ENCODE data around the gene TSG101.

TSG101 gene
- total RNA-seq, result 13.0 to 25.0 (median 19.2) reads per million in 4 donors

GRCh38 chr11:18526521-18527296, at the start of gene TSG101:
Gene TSG101 (minus strand): TSS chr11:18526942. CDS start chr11:18526816, 126 bp downstream.
- DNase-seq, result peak; percentile 82 to 92 (median 90)

GRCh38 chr11:18575361-18575760, 48.6 kb upstream of the TSG101 start:
- DNase-seq, result peak in 1 of 5 donors; percentile 46

GRCh38 chr11:18567081-18567480, 40.3 kb upstream of the TSG101 start:
- DNase-seq, result no peak

- DNase-seq, result no peak
Measured at GRCh38 chr11:18566406-18566805, 39.7 kb upstream of the TSG101 start.

- no peak for DNase-seq
Measured at GRCh38 chr11:18564149-18564548, 37.4 kb upstream of the TSG101 start.

- no peak for DNase-seq
Measured at GRCh38 chr11:18563090-18563730, 36.5 kb upstream of the TSG101 start.

- no peak for DNase-seq
Measured at GRCh38 chr11:18548001-18548400, 21.3 kb upstream of the TSG101 start.

GRCh38 chr11:18540207-18541009, 13.7 kb upstream of the TSG101 start:
- peak in 1 of 5 donors; percentile 53 for DNase-seq

- no peak for DNase-seq
Measured at GRCh38 chr11:18536209-18536608, 9.5 kb upstream of the TSG101 start.

- DNase-seq, result no peak
Measured at GRCh38 chr11:18534245-18534644, 7.5 kb upstream of the TSG101 start.

GRCh38 chr11:18533365-18533764, 6.6 kb upstream of the TSG101 start:
- no peak for DNase-seq

GRCh38 chr11:18527512-18527911, 770 bp upstream of the TSG101 start:
- DNase-seq, result peak in 1 of 5 donors; percentile 16

- no peak for DNase-seq
Measured at GRCh38 chr11:18526130-18526520, 617 bp downstream of the TSG101 start.

- DNase-seq, result no peak
Measured at GRCh38 chr11:18524248-18524647, 2.5 kb downstream of the TSG101 start.

- DNase-seq, result no peak
Measured at GRCh38 chr11:18523084-18523483, 3.7 kb downstream of the TSG101 start.

- DNase-seq, result no peak
Measured at GRCh38 chr11:18522388-18522787, 4.4 kb downstream of the TSG101 start.

- DNase-seq, result no peak
Measured at GRCh38 chr11:18521122-18521521, 5.6 kb downstream of the TSG101 start.

- DNase-seq, result no peak
Measured at GRCh38 chr11:18502352-18502751, 24.4 kb downstream of the TSG101 start.

GRCh38 chr11:18501629-18502028, 25.1 kb downstream of the TSG101 start:
- DNase-seq, result no peak

- DNase-seq, result no peak
Measured at GRCh38 chr11:18498039-18498438, 28.7 kb downstream of the TSG101 start.

GRCh38 chr11:18495703-18496102, 31.0 kb downstream of the TSG101 start:
- DNase-seq, result no peak

GRCh38 chr11:18495271-18495670, 31.5 kb downstream of the TSG101 start:
- DNase-seq, result no peak

GRCh38 chr11:18493310-18493709, 33.4 kb downstream of the TSG101 start:
- no peak for DNase-seq
